GM12874 (cell line): ENCODE data around the gene RBM20.

Experiments used
- TF ChIP-seq, protein P1 (sequence below): IDR thresholded peaks from 2 replicates; pipeline ENCODE4 v1.5.1; 2011; ENCODE audit warnings: low read depth, mild to moderate bottlenecking, control low read depth, low read length, moderate library complexity; ENCODE audit not compliant: insufficient read depth

RBM20 gene

DNA sequence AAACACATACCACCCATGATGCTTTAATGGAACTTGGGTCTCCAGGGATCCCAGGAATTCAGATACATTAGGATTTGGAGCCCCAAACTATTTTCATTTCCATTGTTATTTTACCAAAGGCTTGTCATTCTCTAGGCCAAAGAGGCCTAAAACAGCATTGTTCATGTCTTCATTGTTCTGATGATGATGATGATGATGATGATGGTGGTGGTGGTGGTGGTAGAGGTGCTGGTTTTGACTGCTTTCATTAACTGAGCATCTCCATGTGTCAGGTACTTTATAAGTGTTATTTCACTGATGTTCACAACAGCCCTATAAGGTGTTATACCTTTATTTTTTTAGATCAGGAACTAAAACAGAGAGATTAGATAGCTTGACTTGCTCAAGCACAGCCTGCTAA is 12.2 kb upstream of the RBM20 start:
- TF ChIP-seq, protein P1, sequence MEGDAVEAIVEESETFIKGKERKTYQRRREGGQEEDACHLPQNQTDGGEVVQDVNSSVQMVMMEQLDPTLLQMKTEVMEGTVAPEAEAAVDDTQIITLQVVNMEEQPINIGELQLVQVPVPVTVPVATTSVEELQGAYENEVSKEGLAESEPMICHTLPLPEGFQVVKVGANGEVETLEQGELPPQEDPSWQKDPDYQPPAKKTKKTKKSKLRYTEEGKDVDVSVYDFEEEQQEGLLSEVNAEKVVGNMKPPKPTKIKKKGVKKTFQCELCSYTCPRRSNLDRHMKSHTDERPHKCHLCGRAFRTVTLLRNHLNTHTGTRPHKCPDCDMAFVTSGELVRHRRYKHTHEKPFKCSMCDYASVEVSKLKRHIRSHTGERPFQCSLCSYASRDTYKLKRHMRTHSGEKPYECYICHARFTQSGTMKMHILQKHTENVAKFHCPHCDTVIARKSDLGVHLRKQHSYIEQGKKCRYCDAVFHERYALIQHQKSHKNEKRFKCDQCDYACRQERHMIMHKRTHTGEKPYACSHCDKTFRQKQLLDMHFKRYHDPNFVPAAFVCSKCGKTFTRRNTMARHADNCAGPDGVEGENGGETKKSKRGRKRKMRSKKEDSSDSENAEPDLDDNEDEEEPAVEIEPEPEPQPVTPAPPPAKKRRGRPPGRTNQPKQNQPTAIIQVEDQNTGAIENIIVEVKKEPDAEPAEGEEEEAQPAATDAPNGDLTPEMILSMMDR, result no peak

DNA sequence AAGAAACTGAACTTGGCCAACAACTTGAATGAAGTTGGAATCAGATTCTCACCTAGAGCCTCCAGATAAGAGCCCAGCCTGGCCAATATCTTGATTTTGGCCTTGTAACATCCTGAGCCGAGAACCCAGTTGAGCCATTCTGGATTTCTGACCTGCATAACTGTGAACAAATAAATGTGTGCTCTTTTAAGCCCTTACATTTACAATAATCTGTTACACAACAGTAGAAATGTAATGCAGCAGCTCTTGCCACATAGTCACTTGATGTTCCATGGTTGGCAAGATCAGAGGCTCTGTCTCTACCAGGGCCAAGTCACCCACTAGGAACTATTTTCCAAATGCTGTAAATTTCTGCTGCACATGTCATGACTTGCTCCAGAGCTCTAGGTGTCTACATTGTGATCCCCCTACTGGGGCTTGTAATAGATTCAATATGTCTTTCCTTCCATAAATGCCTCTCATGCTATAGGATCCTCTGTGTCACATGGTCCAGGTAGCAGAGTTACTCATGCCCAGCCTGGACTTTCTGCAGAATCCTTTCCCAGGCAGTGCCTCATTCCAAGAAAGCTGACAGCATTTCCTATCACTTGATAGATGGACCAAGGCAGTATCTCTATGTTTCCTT is 11.4 kb upstream of the RBM20 start:
- TF ChIP-seq, protein P1, result no peak

DNA sequence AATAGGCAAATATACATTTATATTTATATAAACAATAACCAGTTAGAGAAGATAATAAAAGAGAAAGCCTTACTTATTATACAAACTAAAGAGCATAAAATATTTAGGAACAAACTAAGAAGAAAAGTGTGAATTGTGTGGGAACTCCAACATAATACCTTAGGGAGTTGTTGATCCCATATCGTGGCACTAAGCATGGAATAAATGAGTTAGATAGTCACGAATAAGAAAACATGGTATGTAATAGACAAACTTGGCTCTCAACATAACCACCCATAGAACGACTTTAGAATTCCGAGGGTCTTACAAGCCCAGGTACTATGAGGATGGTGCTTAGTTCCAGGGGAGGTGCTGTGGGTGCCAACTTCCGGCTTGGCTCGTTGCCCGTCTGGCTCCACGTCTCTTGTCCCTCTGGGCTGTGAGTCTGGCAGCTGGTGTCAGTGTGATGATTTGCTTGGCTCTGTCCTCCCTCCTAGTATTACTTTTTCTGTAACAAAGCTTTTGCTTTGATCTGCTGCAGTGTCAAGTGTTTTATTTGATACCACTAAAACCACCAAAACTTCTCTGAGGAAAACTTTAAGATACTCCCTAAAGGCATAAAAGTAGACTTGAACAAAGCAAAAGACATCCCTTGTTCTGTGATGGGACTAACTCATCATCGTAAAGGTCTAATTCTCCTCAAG is 9.5 kb upstream of the RBM20 start:
- TF ChIP-seq, protein P1, result no peak

DNA sequence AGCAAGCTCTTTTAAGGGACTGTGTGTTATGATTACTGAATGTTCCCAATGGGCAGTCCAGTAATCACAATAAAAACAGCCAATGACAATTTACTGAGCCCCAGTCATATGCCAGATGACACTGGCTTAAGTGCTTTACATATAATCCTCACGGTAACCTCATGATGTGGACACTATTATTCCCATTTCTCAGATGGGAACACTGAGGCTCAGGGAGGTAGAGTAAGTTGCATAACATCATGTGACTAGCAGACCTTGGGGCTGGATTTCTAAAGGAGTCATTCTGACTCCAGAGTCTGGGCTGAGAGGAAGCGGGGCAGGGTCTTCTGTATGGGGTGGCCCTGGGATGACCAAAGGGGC is 7.6 kb upstream of the RBM20 start:
- TF ChIP-seq, protein P1, result no peak

DNA sequence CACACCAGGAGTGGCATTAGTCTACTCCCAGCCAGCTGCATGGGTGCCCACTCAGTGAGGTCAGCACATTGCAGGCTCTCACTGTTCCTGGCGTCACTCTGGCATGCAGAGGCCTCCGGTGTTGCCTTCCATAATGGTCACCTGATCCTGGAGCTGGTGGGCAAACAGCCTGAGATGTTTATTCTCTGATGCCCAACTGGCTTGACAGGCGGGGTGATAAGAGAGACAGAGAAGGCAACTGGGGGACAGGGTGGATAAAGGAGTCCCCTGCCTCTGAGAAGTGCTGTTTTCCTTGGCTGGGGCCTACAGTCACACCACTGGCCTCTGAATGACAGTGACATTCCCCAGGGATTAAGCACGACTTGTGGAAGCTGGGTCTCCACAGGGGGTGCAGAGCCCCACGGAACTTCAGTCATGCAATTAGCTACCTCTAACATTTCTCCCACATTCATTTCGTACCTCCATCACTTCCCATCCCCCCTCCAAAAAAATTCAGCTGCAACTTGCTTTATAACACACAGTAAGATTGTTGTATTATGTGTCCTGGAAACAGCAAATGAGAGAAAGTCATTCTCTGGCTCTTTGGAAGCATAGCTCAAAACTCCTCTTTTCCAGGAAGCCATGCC is 7.1 kb upstream of the RBM20 start:
- TF ChIP-seq, protein P1, result no peak

DNA sequence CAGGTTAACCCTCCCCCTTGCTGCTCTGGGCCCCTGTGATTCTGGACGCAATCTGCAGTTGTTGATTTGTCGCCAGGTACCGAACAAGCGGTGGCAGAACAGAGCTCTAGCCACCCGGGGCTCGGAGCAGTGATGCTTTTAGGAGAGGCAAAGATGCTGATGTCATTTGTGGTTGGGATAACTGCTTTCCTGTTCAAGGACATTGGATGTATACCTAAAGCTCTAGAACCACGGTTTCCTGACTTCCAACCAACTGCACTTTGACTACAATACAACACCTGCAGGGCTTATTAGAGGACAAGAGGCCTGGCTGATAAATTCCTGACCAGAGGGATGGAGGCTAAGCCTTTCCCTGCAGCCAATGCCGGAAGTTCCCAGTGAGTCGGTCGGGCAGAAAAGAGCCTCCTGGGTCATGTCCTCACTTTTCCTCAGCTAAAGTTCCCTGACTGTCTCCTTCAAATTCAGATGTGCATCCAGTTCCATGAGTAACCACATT is 6.5 kb upstream of the RBM20 start:
- TF ChIP-seq, protein P1, result no peak

DNA sequence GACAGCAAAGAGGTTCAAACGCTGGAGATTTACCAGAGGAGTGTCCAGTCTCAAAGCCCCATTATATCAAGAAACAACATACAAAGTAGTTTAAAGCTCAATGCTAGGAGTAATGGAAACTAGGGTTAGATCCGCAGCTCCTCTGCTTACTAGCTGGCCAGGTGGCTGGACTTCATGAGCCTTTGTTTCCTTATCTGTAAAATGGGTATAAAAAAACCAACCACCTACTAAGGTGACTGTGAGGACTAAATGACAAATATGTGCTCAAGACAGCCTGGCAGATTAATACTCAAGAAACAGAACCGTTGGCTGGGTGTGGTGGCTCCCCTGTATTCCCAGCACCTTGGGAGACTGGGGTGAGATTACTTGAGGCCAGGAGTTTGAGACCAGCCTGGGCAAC is 5.8 kb upstream of the RBM20 start:
- TF ChIP-seq, protein P1, result no peak
